GM21390 (cell line): Measurements from ENCODE around the gene CRYGN.

Experiments
- ATAC-seq: cut with Tn5 transposase; IDR thresholded peaks from one replicate; pipeline ENCODE4 v1.9.1; 2021; ENCODE audit not compliant: unreplicated experiment

Gene CRYGN

DNA sequence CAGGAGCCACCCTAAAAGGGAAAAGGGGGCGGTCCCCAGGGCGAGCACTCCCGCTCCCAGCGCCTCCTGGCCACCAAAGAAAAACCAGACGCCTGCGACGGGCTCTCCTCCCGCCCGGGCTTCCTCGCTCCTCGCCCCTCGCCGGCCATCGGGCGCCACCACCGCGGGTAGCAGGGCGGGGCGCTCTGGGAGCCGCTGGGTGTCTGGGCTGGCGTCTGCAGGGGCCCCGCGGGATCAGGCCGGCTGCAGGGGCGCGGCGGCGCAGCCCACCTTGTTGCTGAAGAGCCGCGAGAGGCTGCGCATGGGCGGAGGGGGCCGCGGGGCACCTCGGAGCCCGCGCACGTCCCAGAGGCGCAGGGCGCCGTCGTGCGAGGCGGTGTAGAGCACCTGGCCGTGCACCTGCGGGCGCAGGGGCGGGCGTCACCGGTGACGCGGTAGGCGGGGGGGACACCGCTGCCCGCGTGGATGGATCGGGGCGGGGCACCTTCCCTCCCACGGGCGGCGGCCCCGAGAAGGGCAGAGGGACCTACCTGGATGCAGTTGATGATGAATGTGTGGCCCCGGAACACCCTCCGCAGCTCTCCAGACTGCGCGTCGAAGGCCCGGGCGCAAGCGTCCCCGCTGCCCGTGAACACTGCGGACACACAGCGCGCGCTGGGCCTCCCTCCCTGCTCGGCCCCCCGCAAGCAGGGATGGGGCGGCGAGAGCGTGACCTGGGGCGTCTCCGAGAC, 58.4 kb downstream of the CRYGN start:
- ATAC-seq = no peak

DNA sequence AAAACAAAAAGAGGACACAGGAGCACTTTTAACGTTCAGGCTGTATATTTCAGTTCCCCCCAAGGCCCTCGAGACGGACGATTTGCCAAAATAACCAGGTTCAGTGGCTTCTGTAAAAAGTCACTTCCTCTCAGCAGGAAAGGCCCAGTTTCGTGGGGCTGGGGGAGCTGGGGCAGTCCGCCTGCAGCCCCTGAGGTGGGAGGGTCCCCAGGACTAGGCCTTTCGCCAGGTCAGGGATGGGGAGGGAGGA, 58.9 kb downstream of the CRYGN start:
- ATAC-seq = no peak

DNA sequence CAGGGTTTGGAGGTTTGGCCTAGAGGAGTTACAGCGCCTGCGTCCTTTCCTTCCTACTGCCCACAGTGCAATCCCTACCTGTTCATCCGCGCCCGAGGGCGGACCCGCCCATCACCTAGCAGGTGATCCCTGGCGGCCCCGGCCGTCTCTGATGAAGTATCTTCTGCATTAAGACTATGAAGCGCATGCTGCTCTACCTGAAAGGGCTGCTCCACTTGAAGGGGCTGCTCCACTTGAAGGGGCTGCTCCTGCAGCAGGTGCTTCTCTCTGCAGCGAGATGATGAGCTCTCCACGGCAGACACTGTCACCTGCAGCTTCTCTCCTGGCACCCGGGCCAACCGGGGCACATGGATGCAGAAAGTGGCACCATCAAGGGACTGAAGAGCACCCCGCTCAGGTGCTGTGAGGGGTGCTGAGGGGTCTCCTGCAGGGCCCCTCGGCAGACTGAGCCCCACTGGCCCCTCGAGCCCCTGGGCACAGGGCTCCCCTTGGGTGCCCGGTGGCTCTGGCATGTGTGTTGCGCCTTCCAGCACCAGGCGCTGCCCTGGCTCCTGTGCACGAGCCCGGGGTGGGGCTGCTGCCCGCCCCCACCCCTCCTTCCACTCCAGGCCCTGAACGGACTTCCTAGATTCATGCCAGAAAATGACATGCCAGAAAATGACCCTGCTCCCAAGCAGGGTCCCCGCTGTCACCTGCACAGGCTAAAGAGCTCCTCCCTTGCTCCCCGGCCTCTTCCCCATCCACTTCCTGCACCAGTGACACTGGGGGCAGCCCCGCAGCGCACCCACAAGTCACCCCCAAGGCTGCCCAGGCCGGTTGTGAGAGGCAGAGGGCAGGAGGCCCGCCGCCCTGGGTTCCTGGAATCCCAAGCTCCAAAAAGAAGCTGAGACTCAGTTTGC, 59.5 kb downstream of the CRYGN start:
- no peak for ATAC-seq

DNA sequence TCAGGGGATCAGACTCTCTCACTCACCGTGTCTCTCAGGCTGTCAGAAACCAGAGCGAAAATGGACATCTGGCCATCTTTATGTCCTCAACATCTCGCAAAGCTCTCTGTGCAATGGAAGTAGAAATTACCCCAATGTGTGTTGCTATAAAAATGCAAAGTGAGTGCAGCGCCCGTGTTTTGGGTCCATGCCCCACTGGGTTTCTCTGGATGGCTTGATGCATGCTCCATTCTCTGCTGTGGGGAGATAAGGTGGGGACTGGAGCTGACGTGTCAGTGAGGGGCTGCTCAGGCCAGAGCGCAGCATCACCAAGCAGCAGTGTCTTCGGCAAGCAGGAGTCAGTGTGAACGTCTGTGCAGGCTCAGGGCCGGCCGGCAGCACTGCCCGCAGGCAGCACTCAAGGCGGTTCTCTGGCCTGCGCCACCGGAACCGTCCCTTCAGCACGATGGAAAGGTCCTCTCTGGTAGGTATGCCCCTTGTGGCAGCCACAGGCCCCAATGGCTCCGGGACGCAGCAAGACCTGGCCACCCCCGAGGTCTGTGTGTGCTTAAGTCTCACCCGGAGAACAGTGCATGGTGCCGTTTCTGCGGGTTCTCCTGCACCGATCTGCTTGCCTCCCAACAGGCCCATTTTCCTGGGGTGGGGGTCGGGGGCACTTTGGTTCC, 60.3 kb downstream of the CRYGN start:
- no peak for ATAC-seq

DNA sequence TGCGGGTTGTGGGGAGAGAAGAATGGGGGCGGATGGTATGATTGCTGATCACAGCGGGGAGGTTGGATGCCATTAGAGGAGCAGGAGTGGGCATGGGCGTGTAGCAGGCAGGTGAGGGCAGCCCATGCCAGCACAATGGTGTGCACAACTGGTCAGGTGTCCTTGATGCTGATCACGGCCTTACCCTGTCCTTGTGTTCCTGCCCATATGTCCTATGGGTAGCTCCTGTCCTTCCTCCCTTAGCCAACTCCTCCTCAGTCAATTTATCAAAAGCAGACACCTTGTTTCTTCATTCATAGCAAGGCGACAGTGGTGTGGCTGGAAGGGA, 60.8 kb downstream of the CRYGN start:
- no peak for ATAC-seq
